Measurements from ENCODE around the gene ATXN10.

The ATXN10 gene

DNA sequence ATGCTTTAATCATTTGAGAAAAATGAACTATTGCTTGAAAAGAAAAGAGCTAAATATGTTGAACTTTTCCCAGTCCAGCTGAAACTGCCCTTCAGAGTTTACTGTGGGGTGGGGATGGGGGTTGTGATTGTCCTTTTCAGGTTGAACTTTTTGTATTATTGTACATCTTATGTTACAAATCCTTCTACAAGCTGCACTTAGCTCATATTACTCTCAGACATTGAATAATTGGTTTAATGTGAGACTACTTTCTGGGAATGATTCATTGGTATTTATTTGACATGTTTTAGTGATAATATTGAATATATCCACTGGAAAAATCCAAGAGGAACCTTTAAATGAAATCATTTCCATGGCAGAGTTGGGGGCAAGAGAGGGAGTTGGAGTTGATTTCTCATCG lies 84.9 kb downstream of the ATXN10 start:
- TF ChIP-seq EZH2 (IDR thresholded peaks at IDR 0.05; ENCODE audit: borderline replicate concordance, low read length), result no peak
- TF ChIP-seq, protein P1, sequence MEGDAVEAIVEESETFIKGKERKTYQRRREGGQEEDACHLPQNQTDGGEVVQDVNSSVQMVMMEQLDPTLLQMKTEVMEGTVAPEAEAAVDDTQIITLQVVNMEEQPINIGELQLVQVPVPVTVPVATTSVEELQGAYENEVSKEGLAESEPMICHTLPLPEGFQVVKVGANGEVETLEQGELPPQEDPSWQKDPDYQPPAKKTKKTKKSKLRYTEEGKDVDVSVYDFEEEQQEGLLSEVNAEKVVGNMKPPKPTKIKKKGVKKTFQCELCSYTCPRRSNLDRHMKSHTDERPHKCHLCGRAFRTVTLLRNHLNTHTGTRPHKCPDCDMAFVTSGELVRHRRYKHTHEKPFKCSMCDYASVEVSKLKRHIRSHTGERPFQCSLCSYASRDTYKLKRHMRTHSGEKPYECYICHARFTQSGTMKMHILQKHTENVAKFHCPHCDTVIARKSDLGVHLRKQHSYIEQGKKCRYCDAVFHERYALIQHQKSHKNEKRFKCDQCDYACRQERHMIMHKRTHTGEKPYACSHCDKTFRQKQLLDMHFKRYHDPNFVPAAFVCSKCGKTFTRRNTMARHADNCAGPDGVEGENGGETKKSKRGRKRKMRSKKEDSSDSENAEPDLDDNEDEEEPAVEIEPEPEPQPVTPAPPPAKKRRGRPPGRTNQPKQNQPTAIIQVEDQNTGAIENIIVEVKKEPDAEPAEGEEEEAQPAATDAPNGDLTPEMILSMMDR (IDR thresholded peaks at IDR 0.05; ENCODE audit: low read length), result no peak
- Histone ChIP-seq H3K27me3 (ENCODE audit: insufficient read depth, low read length) (no peaks in the 10 kb centered on the region), H3K27ac (ENCODE audit: low read depth, low read length, poor library complexity, severe bottlenecking) (peak overlapping the region; percentile 100), H3K79me2 (ENCODE audit: insufficient read depth, low read length) (no peaks in the 10 kb centered on the region), H2AFZ (ENCODE audit: low read length) (no peak overlapping the region), H3K36me3 (ENCODE audit: insufficient read depth, low read length) (peaks cover 9% of the 10 kb centered on the region; the same call in 1 of the 2 replicates), H4K20me1 (ENCODE audit: insufficient read depth, low read length) (no peaks in the 10 kb centered on the region), H3K4me2 (ENCODE audit: low read length) (peak overlapping the region; percentile 41; the same call in 1 of the 2 replicates), H3K9ac (ENCODE audit: low read length) (peak overlapping the region; percentile 71), H3K9me3 (ENCODE audit: low read length) (no peaks in the 10 kb centered on the region), H3K4me1 (ENCODE audit: insufficient read depth, low read length, severe bottlenecking) (peaks cover 84% of the 10 kb centered on the region), H3K4me3 (ENCODE audit: low read depth, low read length, poor library complexity, severe bottlenecking) (no peak overlapping the region), H3K9me2 (ENCODE audit: low read depth, low read length) (no peaks in the 10 kb centered on the region), H3F3A (ENCODE audit: insufficient read depth, low read length) (peaks cover 8% of the 10 kb centered on the region; the same call in 1 of the 2 replicates)

DNA sequence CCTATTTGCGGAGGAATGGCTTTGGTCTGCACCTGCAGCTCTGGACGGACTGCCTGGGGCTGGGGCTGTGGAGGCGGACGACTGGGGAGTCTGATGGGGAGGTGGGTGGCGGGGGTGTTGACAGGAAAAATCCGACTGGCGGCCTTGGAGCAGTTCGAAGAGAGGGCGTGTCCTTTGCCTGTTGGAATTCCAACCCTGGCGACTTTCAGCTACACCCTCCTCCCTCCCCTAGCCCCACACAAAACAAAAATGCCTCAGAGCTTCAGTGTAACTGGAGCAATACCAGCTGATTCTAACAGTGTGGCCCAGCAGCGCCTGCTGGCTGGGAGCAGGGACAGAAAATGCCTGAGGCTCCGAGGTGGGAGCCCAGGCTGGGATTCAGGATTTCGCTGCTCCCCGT lies 85.4 kb downstream of the ATXN10 start:
- peak overlapping the region; percentile 41; the same call in 1 of the 2 replicates for H3K4me2 ChIP-seq (ENCODE audit: low read length)
- H4K20me1 ChIP-seq (ENCODE audit: insufficient read depth, low read length), result no peaks in the 10 kb centered on the region
- H3K27ac ChIP-seq (ENCODE audit: low read depth, low read length, poor library complexity, severe bottlenecking), result peak overlapping the region; percentile 100
- H3K79me2 ChIP-seq (ENCODE audit: insufficient read depth, low read length), result no peaks in the 10 kb centered on the region
- no peak overlapping the region for H3K4me3 ChIP-seq (ENCODE audit: low read depth, low read length, poor library complexity, severe bottlenecking)
- H3K36me3 ChIP-seq (ENCODE audit: insufficient read depth, low read length), result peaks cover 9% of the 10 kb centered on the region; the same call in 1 of the 2 replicates
- H2AFZ ChIP-seq (ENCODE audit: low read length), result no peak overlapping the region
- H3F3A ChIP-seq (ENCODE audit: insufficient read depth, low read length), result peaks cover 8% of the 10 kb centered on the region; the same call in 1 of the 2 replicates
- H3K9me2 ChIP-seq (ENCODE audit: low read depth, low read length), result no peaks in the 10 kb centered on the region
- H3K4me1 ChIP-seq (ENCODE audit: insufficient read depth, low read length, severe bottlenecking), result peaks cover 85% of the 10 kb centered on the region
- no peaks in the 10 kb centered on the region for H3K9me3 ChIP-seq (ENCODE audit: low read length)
- H3K9ac ChIP-seq (ENCODE audit: low read length), result peak overlapping the region; percentile 71
- TF ChIP-seq, protein P1 (IDR thresholded peaks at IDR 0.05; ENCODE audit: low read length), result no peak
- no peak for TF ChIP-seq EZH2 (IDR thresholded peaks at IDR 0.05; ENCODE audit: borderline replicate concordance, low read length)
- no peaks in the 10 kb centered on the region for H3K27me3 ChIP-seq (ENCODE audit: insufficient read depth, low read length)

DNA sequence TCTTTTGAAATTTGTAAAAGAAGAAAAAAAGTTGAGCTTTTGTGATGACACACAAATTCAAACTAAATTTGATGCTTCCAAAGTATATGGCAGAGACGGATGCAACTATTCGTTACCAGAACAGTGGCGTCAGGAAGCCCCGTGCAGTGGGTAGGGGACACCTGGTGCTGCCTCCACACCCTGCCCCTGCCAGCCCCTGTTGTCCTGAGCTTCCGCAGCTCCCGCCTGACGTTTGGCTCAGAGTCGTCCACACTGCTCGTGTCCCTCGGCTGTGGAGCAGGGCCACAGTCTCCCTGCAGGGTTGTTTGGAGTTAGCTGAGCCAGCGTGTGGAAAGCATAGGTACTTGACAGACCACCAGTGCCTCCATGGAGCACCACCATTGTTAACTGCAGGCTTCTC lies 86.3 kb downstream of the ATXN10 start:
- Histone ChIP-seq H3K9ac (ENCODE audit: low read length) (peak overlapping the region; percentile 71), H3K27ac (ENCODE audit: low read depth, low read length, poor library complexity, severe bottlenecking) (peak overlapping the region; percentile 100), H3K4me2 (ENCODE audit: low read length) (peak overlapping the region; percentile 41), H3F3A (ENCODE audit: insufficient read depth, low read length) (peaks cover 8% of the 10 kb centered on the region; the same call in 1 of the 2 replicates), H3K36me3 (ENCODE audit: insufficient read depth, low read length) (peaks cover 14% of the 10 kb centered on the region; the same call in 1 of the 2 replicates), H3K4me3 (ENCODE audit: low read depth, low read length, poor library complexity, severe bottlenecking) (peak overlapping the region; percentile 16), H3K27me3 (ENCODE audit: insufficient read depth, low read length) (no peaks in the 10 kb centered on the region), H3K79me2 (ENCODE audit: insufficient read depth, low read length) (no peaks in the 10 kb centered on the region), H3K4me1 (ENCODE audit: insufficient read depth, low read length, severe bottlenecking) (peaks cover 94% of the 10 kb centered on the region), H3K9me2 (ENCODE audit: low read depth, low read length) (no peaks in the 10 kb centered on the region), H3K9me3 (ENCODE audit: low read length) (no peaks in the 10 kb centered on the region), H4K20me1 (ENCODE audit: insufficient read depth, low read length) (no peaks in the 10 kb centered on the region), H2AFZ (ENCODE audit: low read length) (no peak overlapping the region)
- TF ChIP-seq, protein P1 (IDR thresholded peaks at IDR 0.05; ENCODE audit: low read length), result no peak
- no peak for TF ChIP-seq EZH2 (IDR thresholded peaks at IDR 0.05; ENCODE audit: borderline replicate concordance, low read length)

Measured in OCI-LY1 (cell line).